Body of pancreas (tissue), 4 donors: ENCODE measurements around the gene VPREB1.

Experiments used
- CTCF ChIP-seq, 7 experiments: fragments of 450-650 bp in 4 of 7; fragments of 200-600 bp in 3 of 7; sonication (generic) in 3 of 7; IDR thresholded peaks; one replicate each; pipeline ENCODE4 v1.5.1; 2016 to 2019; ENCODE audit warnings: antibody characterized with exemption in 7 of 7
- POLR2A ChIP-seq, 3 donors: fragments of 450-650 bp; IDR thresholded peaks; one replicate each; pipeline ENCODE4 v1.6.1; 2016; ENCODE audit warnings: antibody characterized with exemption in 3 of 3, mild to moderate bottlenecking in 2 of 3

DNA sequence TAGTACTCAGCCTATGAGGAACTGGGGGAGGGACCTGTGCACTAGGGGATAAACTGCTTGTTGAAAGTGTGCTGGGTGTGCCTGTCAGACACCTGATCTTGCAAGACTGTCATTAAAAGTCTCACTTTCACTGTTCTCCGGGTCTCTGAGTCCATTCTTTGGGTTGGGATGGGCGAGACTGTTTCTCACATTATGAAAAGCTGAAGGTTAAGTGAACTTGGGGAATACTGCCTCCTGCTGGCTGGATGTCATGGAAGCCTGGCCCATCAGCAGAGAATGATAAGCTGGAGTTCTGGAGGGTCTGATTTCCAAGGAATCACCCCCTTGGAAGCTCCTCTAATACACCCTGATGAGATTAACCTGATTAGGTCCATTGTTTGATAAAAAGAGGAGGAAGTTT, 9.0 kb upstream of the VPREB1 start:
- TF ChIP-seq POLR2A (IDR thresholded peaks at IDR 0.05) (no peak), CTCF (IDR thresholded peaks at IDR 0.05) (peak in 6 of 7 experiments; percentile 19 to 59 (median 34))
